Osteoblast (primary cell): ENCODE measurements around the gene LIPC. TPM values are rescaled to one million over a fixed set of nuclear protein-coding genes. Genes with fewer than 3 reads are reported as not detected.

ENCODE experiments used
- DNase-seq: peaks from one replicate; pipeline ENCODE4 v3.0.0; 2011; ENCODE audit warnings: low spot score, mixed read lengths; ENCODE audit not compliant: insufficient read length; ENCODE audit errors: missing footprints
- H2AFZ ChIP-seq: 2 replicates; pipeline ENCODE4 v1.6.0; 2011; ENCODE audit warnings: mild to moderate bottlenecking, low read length
- H3K27ac ChIP-seq: 2 replicates; pipeline ENCODE4 v1.5.1; 2011; ENCODE audit warnings: mild to moderate bottlenecking, low read depth, low read length, moderate library complexity
- H3K27me3 ChIP-seq: 2 replicates; pipeline ENCODE4 v1.6.0; 2012; ENCODE audit warnings: mild to moderate bottlenecking, control low read depth, inconsistent platforms, low read length, moderate library complexity; ENCODE audit not compliant: insufficient read depth
- H3K36me3 ChIP-seq: 2 replicates; pipeline ENCODE4 v1.5.1; 2011; ENCODE audit warnings: mild to moderate bottlenecking, low read length, control low read depth, moderate library complexity; ENCODE audit not compliant: insufficient read depth
- H3K4me1 ChIP-seq: 2 replicates; pipeline ENCODE4 v1.5.1; 2011; ENCODE audit warnings: mild to moderate bottlenecking, low read length, control low read depth, moderate library complexity; ENCODE audit not compliant: insufficient read depth
- H3K4me2 ChIP-seq: 2 replicates; pipeline ENCODE4 v1.6.0; 2011; ENCODE audit warnings: mild to moderate bottlenecking, low read length; ENCODE audit not compliant: insufficient read depth
- H3K4me3 ChIP-seq: fragments of 200-600 bp; sonication (generic); 3 replicates; pipeline ENCODE4 v1.5.1; 2012; ENCODE audit warnings: mild to moderate bottlenecking, low read length, inconsistent platforms; ENCODE audit not compliant: insufficient read depth
- H3K79me2 ChIP-seq: 2 replicates; pipeline ENCODE4 v1.6.0; 2012; ENCODE audit warnings: mild to moderate bottlenecking, low read length, control low read depth, inconsistent platforms; ENCODE audit not compliant: insufficient read depth
- H3K9me3 ChIP-seq: 2 replicates; pipeline ENCODE4 v1.5.1; 2011; ENCODE audit warnings: low read depth, low read length, control low read depth
- H4K20me1 ChIP-seq: 2 replicates; pipeline ENCODE4 v1.6.0; 2012; ENCODE audit warnings: mild to moderate bottlenecking, low read length, control low read depth; ENCODE audit not compliant: insufficient read depth
- total RNA-seq: library from RNA; depleted of rRNA; stranded (reverse); fragments of >200 nt; gene quantifications from 2 replicates; pipeline ENCODE4 v1.2.3, GENCODE V29; 2012
- TF ChIP-seq, protein P1 (sequence below): IDR thresholded peaks from 2 replicates; pipeline ENCODE4 v1.5.1; 2011; ENCODE audit warnings: mild to moderate bottlenecking, low read depth, low read length, moderate library complexity; ENCODE audit errors: extremely low read depth

The LIPC gene
- total RNA-seq, 1 donor: 1.1 TPM

DNA sequence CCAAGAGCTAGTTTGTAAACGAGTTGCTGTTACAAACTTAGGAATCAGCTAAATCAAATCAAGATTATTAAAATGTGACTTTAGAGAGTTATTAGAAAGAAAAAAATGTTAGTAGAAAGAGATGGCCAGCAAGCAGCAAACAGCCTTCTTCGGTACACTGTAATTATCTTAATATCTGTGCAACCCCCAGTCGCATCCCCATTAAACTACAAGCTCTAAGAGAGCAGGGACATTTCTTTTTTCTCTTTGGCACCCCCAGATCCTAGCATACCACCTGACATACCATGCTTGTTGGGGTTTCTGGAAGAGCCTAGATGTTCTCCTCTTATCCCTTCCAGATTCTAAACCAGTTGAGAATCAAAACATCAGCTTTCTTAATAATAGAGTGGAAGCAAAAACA lies 45.1 kb upstream of the LIPC start:
- Histone ChIP-seq H2AFZ (no peak overlapping the region), H4K20me1 (no peaks in the 10 kb centered on the region), H3K4me3 (no peak overlapping the region), H3K79me2 (no peaks in the 10 kb centered on the region), H3K36me3 (no peaks in the 10 kb centered on the region), H3K9me3 (no peaks in the 10 kb centered on the region), H3K4me2 (peak overlapping the region; percentile 8), H3K4me1 (peaks cover 21% of the 10 kb centered on the region), H3K27ac (peak overlapping the region; percentile 7), H3K27me3 (no peaks in the 10 kb centered on the region)
- TF ChIP-seq, protein P1, sequence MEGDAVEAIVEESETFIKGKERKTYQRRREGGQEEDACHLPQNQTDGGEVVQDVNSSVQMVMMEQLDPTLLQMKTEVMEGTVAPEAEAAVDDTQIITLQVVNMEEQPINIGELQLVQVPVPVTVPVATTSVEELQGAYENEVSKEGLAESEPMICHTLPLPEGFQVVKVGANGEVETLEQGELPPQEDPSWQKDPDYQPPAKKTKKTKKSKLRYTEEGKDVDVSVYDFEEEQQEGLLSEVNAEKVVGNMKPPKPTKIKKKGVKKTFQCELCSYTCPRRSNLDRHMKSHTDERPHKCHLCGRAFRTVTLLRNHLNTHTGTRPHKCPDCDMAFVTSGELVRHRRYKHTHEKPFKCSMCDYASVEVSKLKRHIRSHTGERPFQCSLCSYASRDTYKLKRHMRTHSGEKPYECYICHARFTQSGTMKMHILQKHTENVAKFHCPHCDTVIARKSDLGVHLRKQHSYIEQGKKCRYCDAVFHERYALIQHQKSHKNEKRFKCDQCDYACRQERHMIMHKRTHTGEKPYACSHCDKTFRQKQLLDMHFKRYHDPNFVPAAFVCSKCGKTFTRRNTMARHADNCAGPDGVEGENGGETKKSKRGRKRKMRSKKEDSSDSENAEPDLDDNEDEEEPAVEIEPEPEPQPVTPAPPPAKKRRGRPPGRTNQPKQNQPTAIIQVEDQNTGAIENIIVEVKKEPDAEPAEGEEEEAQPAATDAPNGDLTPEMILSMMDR: no peak
- DNase-seq: no peak

DNA sequence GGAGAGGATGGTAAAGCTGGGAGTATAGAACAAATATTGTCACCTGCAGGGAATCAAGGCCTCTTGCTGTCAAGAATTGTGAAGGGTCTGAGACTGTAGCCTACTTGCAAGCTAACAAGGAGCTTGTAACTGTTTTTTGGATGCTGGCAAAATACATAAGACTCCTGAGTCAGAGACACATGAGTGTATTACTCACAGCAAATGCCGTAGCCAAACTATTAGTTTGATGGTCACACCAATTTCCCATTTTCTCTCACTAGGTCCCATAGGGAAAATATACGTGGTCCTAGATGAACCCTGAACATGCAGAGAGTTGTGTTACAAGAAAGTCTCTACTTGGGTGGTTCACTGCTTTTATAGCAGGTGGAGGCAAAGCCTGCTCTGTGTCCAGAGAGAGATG lies 44.7 kb upstream of the LIPC start:
- H3K9me3 ChIP-seq: no peaks in the 10 kb centered on the region
- H2AFZ ChIP-seq: peak overlapping the region; percentile 20
- no peaks in the 10 kb centered on the region for H3K79me2 ChIP-seq
- TF ChIP-seq, protein P1: no peak
- H3K27me3 ChIP-seq: no peaks in the 10 kb centered on the region
- no peaks in the 10 kb centered on the region for H4K20me1 ChIP-seq
- no peaks in the 10 kb centered on the region for H3K36me3 ChIP-seq
- peak overlapping the region; percentile 8 for H3K4me2 ChIP-seq
- H3K27ac ChIP-seq: peak overlapping the region; percentile 7
- H3K4me3 ChIP-seq: no peak overlapping the region
- H3K4me1 ChIP-seq: peaks cover 21% of the 10 kb centered on the region
- peak; percentile 82 for DNase-seq

DNA sequence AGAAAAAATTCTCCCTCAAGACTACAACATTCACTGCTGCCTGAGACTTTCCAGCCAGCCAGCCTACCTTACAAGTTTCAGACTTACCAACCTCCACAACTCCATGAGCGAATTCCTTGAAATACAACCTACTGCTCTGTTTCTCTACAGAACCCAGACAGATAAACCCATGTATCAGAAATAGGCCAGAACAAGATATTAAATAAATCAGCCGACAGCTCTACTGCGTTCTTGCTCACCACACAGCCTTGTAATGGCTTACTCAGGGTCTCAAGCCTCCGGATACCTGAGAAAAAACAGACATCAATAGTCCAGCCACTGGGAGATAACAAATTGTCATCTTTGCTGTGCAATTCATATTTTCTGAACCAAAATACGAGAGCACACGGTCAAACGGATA lies 43.6 kb upstream of the LIPC start:
- TF ChIP-seq, protein P1: no peak
- H3K36me3 ChIP-seq: no peaks in the 10 kb centered on the region
- peaks cover 21% of the 10 kb centered on the region for H3K4me1 ChIP-seq
- no peak overlapping the region for H3K27ac ChIP-seq
- H3K4me2 ChIP-seq: no peak overlapping the region
- H3K27me3 ChIP-seq: no peaks in the 10 kb centered on the region
- H3K4me3 ChIP-seq: no peak overlapping the region
- no peaks in the 10 kb centered on the region for H4K20me1 ChIP-seq
- no peaks in the 10 kb centered on the region for H3K9me3 ChIP-seq
- H3K79me2 ChIP-seq: no peaks in the 10 kb centered on the region
- no peak for DNase-seq
- no peak overlapping the region for H2AFZ ChIP-seq

DNA sequence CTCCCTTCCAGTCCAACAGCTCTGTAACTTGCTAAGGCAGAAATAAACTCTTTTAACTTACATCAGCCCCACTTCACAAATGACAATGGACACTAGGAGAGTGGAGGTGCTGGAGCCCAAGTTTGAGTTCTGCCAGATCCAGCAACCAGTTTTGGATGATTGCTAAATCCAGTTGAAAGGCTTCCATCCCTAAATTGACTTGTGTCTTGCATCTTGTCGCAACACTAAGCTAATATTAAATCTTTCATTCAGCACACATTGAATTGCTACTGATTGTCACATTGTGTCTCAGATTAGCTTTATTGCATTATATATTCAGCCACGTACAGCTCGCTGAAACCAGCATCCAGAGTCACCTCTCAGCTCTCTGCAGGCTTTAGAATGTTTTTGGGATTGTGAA lies 41.7 kb upstream of the LIPC start:
- TF ChIP-seq, protein P1: no peak
- no peak for DNase-seq
- Histone ChIP-seq H3K4me1 (peaks cover 22% of the 10 kb centered on the region), H2AFZ (no peak overlapping the region), H4K20me1 (no peaks in the 10 kb centered on the region), H3K27ac (peak overlapping the region; percentile 20), H3K27me3 (no peaks in the 10 kb centered on the region), H3K36me3 (no peaks in the 10 kb centered on the region), H3K9me3 (no peaks in the 10 kb centered on the region), H3K4me3 (no peak overlapping the region), H3K79me2 (no peaks in the 10 kb centered on the region), H3K4me2 (no peak overlapping the region)
